HCT116 (cell line): Measurements from ENCODE around the gene RASAL2. TPM values are rescaled to one million over a fixed set of nuclear protein-coding genes. Genes with fewer than 3 reads are reported as not detected.

Experiments
- ATAC-seq: fragments of 200-7000 bp; cut with Tn5 transposase; 2 replicates; pipeline ENCODE4 v1.9.1; 2020; ENCODE audit warnings: mild to moderate bottlenecking, moderate library complexity
- BruUV-seq: library from RNA; stranded (reverse); fragments of 400-500 nt; replicated peaks from 2 replicates; lab custom pipeline; 2021; lab: Mats Ljungman, UMichigan
- CTCF ChIA-PET: fragments of 300-600 bp; sonication (Branson Sonifier 250); formaldehyde crosslinking; loops from one replicate; lab custom pipeline; 2021; ENCODE audit warnings: antibody characterized with exemption; lab: Charles Lee
- POLR2A ChIA-PET: fragments of 300-600, 350-600 bp; sonication (Branson Sonifier 250); formaldehyde crosslinking; loops from one replicate; lab custom pipeline; 2021; ENCODE audit warnings: antibody characterized with exemption; lab: Charles Lee
- RAD21 ChIA-PET, 2 experiments: fragments of 300-600 bp; sonication (Branson Sonifier 250); formaldehyde crosslinking; loops; one replicate each; lab custom pipeline; 2023; ENCODE audit warnings: low total read pairs in 2 of 2; ENCODE audit not compliant: uncharacterized antibody in 2 of 2, unreplicated experiment in 2 of 2, low non-redundant PET in 1 of 2; lab: Charles Lee
- DNase-seq: peaks from one replicate; pipeline ENCODE4 v3.0.0-alpha.2; 2010; ENCODE audit warnings: low read depth, low spot score
- H2AFZ ChIP-seq: fragments of 200-600 bp; shearing (Covaris generic), sonication (generic); 2 replicates; pipeline ENCODE4 v1.6.1; 2017; ENCODE audit warnings: low read depth, mixed run types, mixed read lengths, antibody characterized with exemption, low read length; ENCODE audit not compliant: poor library complexity, severe bottlenecking
- H3K27ac ChIP-seq: 2 replicates; pipeline ENCODE4 v1.5.1; 2012; ENCODE audit warnings: low read depth, low read length
- H3K27me3 ChIP-seq: fragments of 200-600 bp; sonication (generic); 2 replicates; pipeline ENCODE4 v1.6.1; 2016; ENCODE audit warnings: mixed run types, low read length, mixed read lengths; ENCODE audit not compliant: insufficient read depth
- H3K36me3 ChIP-seq, 2 experiments: fragments of 200-500 bp in 1 of 2; fragments of 200-600 bp in 1 of 2; sonication (Bioruptor generic) in 1 of 2; sonication (generic) in 1 of 2; 2 replicates each; pipeline versions ENCODE4 v1.5.1 to v1.6.1; 2014 to 2016; ENCODE audit warnings: low read length in 2 of 2, inconsistent platforms in 1 of 2, mixed read lengths in 1 of 2, mixed run types in 1 of 2; ENCODE audit not compliant: insufficient read depth in 2 of 2, control insufficient read depth in 1 of 2
- H3K4me1 ChIP-seq, 2 experiments: fragments of 200-600 bp in 1 of 2; sonication (generic) in 1 of 2; 2 replicates each; pipeline versions ENCODE4 v1.5.1 to v1.6.1; 2012 to 2017; ENCODE audit warnings: low read length in 2 of 2, inconsistent platforms in 1 of 2, mild to moderate bottlenecking in 1 of 2, mixed read lengths in 1 of 2, mixed run types in 1 of 2, moderate library complexity in 1 of 2; ENCODE audit not compliant: insufficient read depth in 2 of 2, control insufficient read depth in 1 of 2
- H3K4me2 ChIP-seq: fragments of 200-600 bp; sonication (generic); 2 replicates; pipeline ENCODE4 v1.6.1; 2017; ENCODE audit warnings: mixed run types, low read length, mixed read lengths
- H3K4me3 ChIP-seq, 2 experiments: fragments of 200-600 bp in 1 of 2; sonication (generic) in 1 of 2; replicated peaks in 1 of 2; 2 replicates each; pipeline ENCODE4 v1.5.1; 2011 to 2016; ENCODE audit warnings: low read length in 2 of 2, control low read depth in 1 of 2, low read depth in 1 of 2, mild to moderate bottlenecking in 1 of 2, mixed read lengths in 1 of 2, mixed run types in 1 of 2
- H3K79me2 ChIP-seq: fragments of 200-600 bp; sonication (generic); 2 replicates; pipeline ENCODE4 v1.6.1; 2017; ENCODE audit warnings: mild to moderate bottlenecking, mixed run types, low read length, moderate library complexity, mixed read lengths; ENCODE audit not compliant: insufficient read depth
- H3K9ac ChIP-seq: fragments of 200-600 bp; sonication (generic); 2 replicates; pipeline ENCODE4 v1.6.1; 2016; ENCODE audit warnings: low read length, mixed read lengths
- H3K9me2 ChIP-seq: fragments of 200-600 bp; sonication (generic), shearing (Covaris generic); 2 replicates; pipeline ENCODE4 v1.6.1; 2017; ENCODE audit warnings: mixed run types, mild to moderate bottlenecking, moderate library complexity; ENCODE audit not compliant: insufficient read depth
- H3K9me3 ChIP-seq, 2 experiments: fragments of 200-500 bp in 1 of 2; fragments of 200-600 bp in 1 of 2; sonication (Bioruptor generic) in 1 of 2; sonication (generic) in 1 of 2; 2 replicates each; pipeline ENCODE4 v1.6.1; 2014 to 2017; ENCODE audit warnings: low read length in 2 of 2, mixed read lengths in 2 of 2, inconsistent platforms in 1 of 2, low read depth in 1 of 2, mild to moderate bottlenecking in 1 of 2, mixed run types in 1 of 2, moderate library complexity in 1 of 2; ENCODE audit not compliant: control insufficient read depth in 1 of 2, insufficient read depth in 1 of 2
- H4K20me1 ChIP-seq: fragments of 200-600 bp; sonication (generic), shearing (Covaris generic); 2 replicates; pipeline ENCODE4 v1.6.1; 2017; ENCODE audit warnings: mixed run types, mild to moderate bottlenecking, moderate library complexity; ENCODE audit not compliant: insufficient read depth
- CEBPB ChIP-seq: IDR thresholded peaks from 2 replicates; pipeline ENCODE4 v1.6.1; 2012; ENCODE audit warnings: low read depth
- EGR1 ChIP-seq: IDR thresholded peaks from 2 replicates; pipeline ENCODE4 v1.6.1; 2012; ENCODE audit warnings: low read depth
- ELF1 ChIP-seq: IDR thresholded peaks from 2 replicates; pipeline ENCODE4 v1.6.1; 2012; ENCODE audit warnings: low read depth, borderline replicate concordance
- EZH2phosphoT487 ChIP-seq: fragments of 200-600 bp; IDR thresholded peaks from 2 replicates; pipeline ENCODE4 v1.6.1; 2018; ENCODE audit warnings: antibody characterized with exemption, borderline replicate concordance
- FOSL1 ChIP-seq: IDR thresholded peaks from 2 replicates; pipeline ENCODE4 v1.6.1; 2012; ENCODE audit warnings: low read depth
- JUND ChIP-seq: IDR thresholded peaks from 2 replicates; pipeline ENCODE4 v1.6.1; 2012
- POLR2AphosphoS5 ChIP-seq: IDR thresholded peaks from 2 replicates; pipeline ENCODE4 v1.6.1; 2011; ENCODE audit warnings: mild to moderate bottlenecking, low read depth, low read length, moderate library complexity
- SP1 ChIP-seq: IDR thresholded peaks from 2 replicates; pipeline ENCODE4 v1.6.1; 2012; ENCODE audit warnings: low read depth
- TCF7L2 ChIP-seq: IDR thresholded peaks from 2 replicates; pipeline ENCODE4 v1.7.0; 2011; ENCODE audit warnings: borderline replicate concordance, inconsistent platforms; ENCODE audit not compliant: insufficient read depth, insufficient read length; ENCODE audit errors: extremely low read depth
- intact Hi-C: fragments of 100-400 bp; cut with micrococcal nuclease; formaldehyde crosslinking; loops from 2 replicates; pipeline ENCODE4 v1.10.0; 2022
- total RNA-seq: library from RNA; stranded (reverse); gene quantifications from one replicate; pipeline ENCODE4 v1.2.1, GENCODE V29; 2021; ENCODE audit not compliant: unreplicated experiment
- TF ChIP-seq, protein P1 (sequence below), 3 experiments: fragments of 200-600 bp in 1 of 3; sonication (generic) in 1 of 3; IDR thresholded peaks in 2 of 3; conservative IDR thresholded peaks in 1 of 3; 2 replicates each; pipeline ENCODE4 v1.5.1; 2012 to 2017; ENCODE audit warnings: low read depth in 2 of 3, low read length in 2 of 3, antibody characterized with exemption in 1 of 3, borderline replicate concordance in 1 of 3, control low read depth in 1 of 3, mild to moderate bottlenecking in 1 of 3, mixed read lengths in 1 of 3, mixed run types in 1 of 3, moderate library complexity in 1 of 3; ENCODE audit not compliant: insufficient read depth in 1 of 3
- TF ChIP-seq, protein P2 (sequence below): IDR thresholded peaks from 2 replicates; pipeline ENCODE4 v1.6.1; 2012

Gene RASAL2
- total RNA-seq, 1 experiment from 2014 or later: 11.7 TPM

DNA sequence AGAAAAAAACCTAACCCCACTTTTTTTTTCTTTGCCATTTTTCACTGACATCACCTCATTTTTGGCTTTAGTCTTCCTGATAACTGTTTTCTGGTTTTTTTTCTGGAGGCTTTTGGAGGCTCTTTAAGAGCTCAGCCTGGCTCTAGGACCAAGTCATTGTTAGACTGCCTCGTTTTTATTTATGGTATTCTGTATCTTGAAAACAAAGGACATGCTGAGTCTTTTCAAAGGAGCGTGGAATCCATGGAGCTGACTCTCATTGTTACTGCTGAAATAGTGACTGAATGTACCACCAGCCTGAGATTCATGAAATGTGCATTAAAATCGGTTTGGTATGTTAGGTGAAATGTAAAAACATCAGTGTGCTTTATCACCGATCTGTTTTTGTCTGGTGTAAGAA, 28.0 kb downstream of the RASAL2 start:
- Histone ChIP-seq H3K27me3 (no peaks in the 10 kb centered on the region), H3K9me3 (no peaks in the 10 kb centered on the region), H3K9me2 (no peaks in the 10 kb centered on the region), H3K9ac (no peak overlapping the region)
- ATAC-seq: no peak
- CTCF ChIA-PET: no interaction called here
- DNase-seq: no peak
- TF ChIP-seq CEBPB: no peak
- TF ChIP-seq EGR1: no peak
- no peak for TF ChIP-seq POLR2AphosphoS5
- no peak for TF ChIP-seq SP1
- no peak for TF ChIP-seq TCF7L2
- no peak for TF ChIP-seq EZH2phosphoT487
- no peak for TF ChIP-seq JUND
- TF ChIP-seq, protein P1, sequence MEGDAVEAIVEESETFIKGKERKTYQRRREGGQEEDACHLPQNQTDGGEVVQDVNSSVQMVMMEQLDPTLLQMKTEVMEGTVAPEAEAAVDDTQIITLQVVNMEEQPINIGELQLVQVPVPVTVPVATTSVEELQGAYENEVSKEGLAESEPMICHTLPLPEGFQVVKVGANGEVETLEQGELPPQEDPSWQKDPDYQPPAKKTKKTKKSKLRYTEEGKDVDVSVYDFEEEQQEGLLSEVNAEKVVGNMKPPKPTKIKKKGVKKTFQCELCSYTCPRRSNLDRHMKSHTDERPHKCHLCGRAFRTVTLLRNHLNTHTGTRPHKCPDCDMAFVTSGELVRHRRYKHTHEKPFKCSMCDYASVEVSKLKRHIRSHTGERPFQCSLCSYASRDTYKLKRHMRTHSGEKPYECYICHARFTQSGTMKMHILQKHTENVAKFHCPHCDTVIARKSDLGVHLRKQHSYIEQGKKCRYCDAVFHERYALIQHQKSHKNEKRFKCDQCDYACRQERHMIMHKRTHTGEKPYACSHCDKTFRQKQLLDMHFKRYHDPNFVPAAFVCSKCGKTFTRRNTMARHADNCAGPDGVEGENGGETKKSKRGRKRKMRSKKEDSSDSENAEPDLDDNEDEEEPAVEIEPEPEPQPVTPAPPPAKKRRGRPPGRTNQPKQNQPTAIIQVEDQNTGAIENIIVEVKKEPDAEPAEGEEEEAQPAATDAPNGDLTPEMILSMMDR (IDR thresholded peaks at IDR 0.05 in 2 of 3, conservative IDR thresholded peaks at IDR 0.05 in 1 of 3; ENCODE audit: borderline replicate concordance in 1 of 3, insufficient read depth in 1 of 3, low read depth in 2 of 3, low read length in 2 of 3): no peak
- TF ChIP-seq, protein P2, sequence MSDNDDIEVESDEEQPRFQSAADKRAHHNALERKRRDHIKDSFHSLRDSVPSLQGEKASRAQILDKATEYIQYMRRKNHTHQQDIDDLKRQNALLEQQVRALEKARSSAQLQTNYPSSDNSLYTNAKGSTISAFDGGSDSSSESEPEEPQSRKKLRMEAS: no peak
- TF ChIP-seq FOSL1: no peak
- no peak for TF ChIP-seq ELF1
- TF ChIP-seq, all 23 proteins: peak for 0
- Histone ChIP-seq H3K27ac (no peak overlapping the region), H3K4me2 (no peak overlapping the region), H3K79me2 (peaks cover 16% of the 10 kb centered on the region), H2AFZ (no peak overlapping the region), H4K20me1 (no peaks in the 10 kb centered on the region), H3K36me3 (no peaks in the 10 kb centered on the region), H3K4me3 (no peak overlapping the region), H3K4me1 (peaks cover 10 to 44% of the 10 kb centered on the region in 2 experiments)
- intact Hi-C loops: no loop called here
- no TSS peak for BruUV-seq
- RAD21 ChIA-PET: interaction anchor here in 1 of 2 experiments (0.7 kb wide), 1 partner anchor 566 kb away, joined by 3 read pairs; no protein-coding TSS in a partner anchor
- POLR2A ChIA-PET: no interaction called here
